Sciatic nerve (tissue), 2 donors: ENCODE data around the gene CHMP1A. TPM values are rescaled to one million over a fixed set of nuclear protein-coding genes. Genes with fewer than 3 reads are reported as not detected.
"Not testable (repeated sequence)": the region's sequence is repeated elsewhere in the genome, so short reads cannot be mapped to it uniquely, and the experiment has no call there.

Source experiments
- ATAC-seq: fragments of 200-7000 bp; cut with Tn5 transposase; one replicate; pipeline ENCODE4 v1.9.1; 2020; ENCODE audit warnings: mild to moderate bottlenecking, moderate library complexity
- DNase-seq: peaks from one replicate; pipeline ENCODE4 v3.0.0-alpha.2; 2020; ENCODE audit warnings: low spot score
- intact Hi-C: fragments of 100-400 bp; cut with DNase I; formaldehyde crosslinking; loops from one replicate; pipeline ENCODE4 v1.14.2; 2022
- total RNA-seq: library from RNA; stranded (reverse); fragmentation: NEBNext Ultra II Directional; extraction: Animal tissue kit (Norgen Biotek cat#: 25700); gene quantifications from one replicate; pipeline ENCODE4 v1.2.1, GENCODE V29; 2021
- donor health status: DM: no; HTN: no; CAD: no.
- donor health status: DM: no; HTN: no; CAD: no.

Gene CHMP1A
- total RNA-seq, 1 donor from 2014 or later, result 55.8 TPM

DNA sequence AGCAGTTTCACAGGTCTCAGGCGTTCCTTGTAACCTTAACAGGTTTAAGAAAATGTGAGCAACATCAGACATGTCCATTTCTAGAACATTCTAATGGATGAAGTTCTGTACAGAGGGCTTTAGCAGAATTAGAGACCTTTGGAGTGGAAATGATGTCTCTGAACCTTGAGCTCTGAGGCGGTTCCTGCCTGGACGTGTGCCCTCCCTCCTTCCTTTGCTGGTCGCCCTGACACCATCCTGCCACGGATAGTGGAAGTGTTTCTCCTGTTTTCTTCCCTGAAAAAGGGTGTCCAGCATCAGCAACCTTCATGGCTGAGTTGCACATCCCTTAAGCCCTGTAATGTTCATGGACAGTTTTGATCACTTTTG lies 11.3 kb upstream of the CHMP1A start:
- DNase-seq (no peak), ATAC-seq (no peak)
- intact Hi-C loops, result no loop called here

DNA sequence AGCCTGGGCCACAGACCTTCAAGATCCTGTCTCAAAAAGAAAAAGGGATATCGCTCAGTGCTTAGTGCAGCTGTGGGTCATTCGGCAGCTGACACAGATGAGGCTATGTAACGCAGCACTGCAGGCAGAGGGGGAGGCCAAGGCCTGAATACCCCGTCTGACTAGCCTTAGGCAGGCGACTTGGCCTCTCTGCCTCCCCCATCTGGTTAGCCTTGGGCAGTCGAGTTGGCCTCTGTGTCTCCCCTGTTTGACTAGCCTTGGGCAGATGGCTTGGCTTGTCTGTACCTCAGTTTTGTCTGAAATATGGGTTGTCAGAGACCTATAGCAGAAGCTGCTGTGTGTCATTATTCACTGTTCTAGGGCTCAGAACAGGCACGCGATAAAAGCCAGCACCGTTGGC lies 10.1 kb upstream of the CHMP1A start:
- intact Hi-C loops, result no loop called here
- ATAC-seq, result no peak
- DNase-seq, result no peak

DNA sequence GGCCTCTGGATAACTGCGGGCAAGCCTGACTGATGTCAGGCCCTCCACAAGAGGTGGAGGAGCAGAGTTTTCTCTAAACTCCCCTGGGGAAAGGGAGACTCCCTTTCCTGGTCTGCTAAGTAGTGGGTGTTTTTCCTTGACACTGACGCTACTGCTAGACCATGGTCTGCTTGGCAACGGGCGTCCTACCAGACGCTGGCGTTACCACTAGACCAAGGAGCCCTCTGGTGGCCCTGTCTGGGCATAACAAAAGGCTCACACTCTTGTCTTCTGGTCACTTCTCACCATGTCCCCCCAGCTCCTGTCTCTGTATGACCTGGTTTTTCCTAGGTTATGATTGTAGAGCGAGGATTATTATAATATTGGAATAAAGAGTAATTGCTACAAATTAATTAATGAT lies 9.5 kb upstream of the CHMP1A start:
- DNase-seq, ATAC-seq: not testable (repeated sequence)

DNA sequence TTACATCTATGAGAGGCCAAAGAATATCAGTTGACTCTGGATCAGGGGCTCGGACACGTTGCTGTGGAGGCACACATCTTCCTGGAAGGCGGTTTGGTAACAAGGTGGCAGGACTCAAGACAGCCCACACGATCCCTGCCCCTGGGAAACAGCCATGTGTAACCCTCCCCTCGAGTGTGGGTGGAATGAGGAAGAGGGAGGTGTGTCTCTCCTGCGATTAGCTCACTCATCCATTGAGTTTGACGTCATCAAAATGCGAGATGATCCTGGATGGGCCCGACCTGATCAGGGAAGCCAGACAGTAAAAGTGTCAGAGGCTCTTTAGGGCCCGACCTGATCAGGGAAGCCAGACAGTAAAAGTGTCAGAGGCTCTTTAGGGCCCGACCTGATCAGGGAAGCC lies 6.7 kb upstream of the CHMP1A start:
- DNase-seq, ATAC-seq, intact Hi-C loops: not testable (repeated sequence)

More for the DNA sequence above, 9.5 kb upstream of the CHMP1A start:
- intact Hi-C loops, result not testable (repeated sequence)

DNA sequence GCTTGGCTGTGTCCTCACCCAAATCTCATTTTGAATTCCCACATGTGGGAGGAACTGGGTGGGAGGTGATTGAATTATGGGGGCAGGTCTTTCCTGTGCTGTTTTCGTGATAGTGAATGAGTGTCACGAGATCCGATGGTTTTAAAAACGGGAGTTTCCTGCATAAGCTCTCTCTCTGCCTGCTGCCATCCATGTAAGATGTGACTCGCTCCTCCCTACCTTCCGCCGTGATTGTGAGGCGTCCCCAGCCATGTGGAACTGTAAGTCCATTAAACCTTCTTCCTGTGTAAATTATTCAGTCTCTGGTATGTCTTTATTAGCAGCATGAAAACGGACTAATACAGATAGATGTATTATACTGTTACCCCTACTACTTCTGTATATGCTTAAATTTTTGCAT lies 3.7 kb upstream of the CHMP1A start:
- no peak for ATAC-seq

DNA sequence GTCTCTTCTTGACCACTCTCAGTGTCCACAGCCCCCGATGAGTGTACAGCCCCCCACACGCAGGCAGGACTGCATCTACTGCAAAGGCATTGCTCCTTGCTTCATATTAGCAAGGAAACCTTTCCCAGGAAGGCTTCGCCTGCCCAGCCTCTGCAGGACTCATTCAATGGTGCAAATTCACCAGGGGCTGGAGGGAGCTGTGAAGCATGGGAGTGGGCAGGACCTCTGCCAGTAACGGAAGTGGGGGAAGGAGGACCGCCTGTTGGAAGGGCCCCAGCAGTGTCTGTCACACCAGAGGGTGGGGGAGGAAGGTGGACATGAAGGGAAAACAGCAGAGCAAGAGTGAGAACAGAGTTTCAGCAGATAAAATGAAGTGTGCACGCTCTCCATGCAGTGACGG lies 2.6 kb upstream of the CHMP1A start:
- intact Hi-C loops, result no loop called here
- ATAC-seq, result no peak
- no peak for DNase-seq

More for the DNA sequence above, 3.7 kb upstream of the CHMP1A start:
- intact Hi-C loops, result no loop called here
- no peak for DNase-seq

DNA sequence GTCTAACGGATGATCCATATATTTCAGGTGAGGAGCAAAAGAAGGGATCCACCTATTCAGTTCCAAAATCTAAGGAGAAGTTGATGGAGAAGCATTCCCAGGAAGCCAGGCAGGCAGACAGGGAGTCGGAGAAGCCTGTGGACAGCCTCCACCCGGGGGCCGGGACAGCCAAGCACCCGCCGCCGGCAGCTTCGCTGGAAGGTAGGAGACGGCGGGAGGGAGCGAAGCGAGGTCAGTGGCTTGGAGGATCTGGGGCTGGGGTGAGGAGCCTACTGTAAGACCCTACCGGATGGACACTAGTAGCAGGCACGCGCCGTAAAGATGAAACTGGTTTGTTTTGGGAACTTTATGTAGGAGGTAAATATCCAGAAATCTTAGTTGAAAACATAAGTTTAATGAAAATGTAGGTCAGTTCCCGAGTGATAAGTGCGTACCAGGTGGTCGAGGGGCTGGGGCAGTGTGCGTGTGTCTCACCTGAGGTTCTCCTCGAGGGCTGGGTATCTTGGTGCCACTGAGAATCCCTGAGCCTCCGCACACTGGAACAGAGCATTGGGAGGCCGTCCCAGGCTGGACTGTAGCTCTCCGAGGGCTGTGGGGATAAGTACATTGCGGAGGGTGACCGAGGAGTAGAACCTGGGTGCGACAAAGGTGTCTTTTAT lies 842 bp upstream of the CHMP1A start:
- ATAC-seq (no peak), DNase-seq (no peak)
- intact Hi-C loops, result no loop called here

DNA sequence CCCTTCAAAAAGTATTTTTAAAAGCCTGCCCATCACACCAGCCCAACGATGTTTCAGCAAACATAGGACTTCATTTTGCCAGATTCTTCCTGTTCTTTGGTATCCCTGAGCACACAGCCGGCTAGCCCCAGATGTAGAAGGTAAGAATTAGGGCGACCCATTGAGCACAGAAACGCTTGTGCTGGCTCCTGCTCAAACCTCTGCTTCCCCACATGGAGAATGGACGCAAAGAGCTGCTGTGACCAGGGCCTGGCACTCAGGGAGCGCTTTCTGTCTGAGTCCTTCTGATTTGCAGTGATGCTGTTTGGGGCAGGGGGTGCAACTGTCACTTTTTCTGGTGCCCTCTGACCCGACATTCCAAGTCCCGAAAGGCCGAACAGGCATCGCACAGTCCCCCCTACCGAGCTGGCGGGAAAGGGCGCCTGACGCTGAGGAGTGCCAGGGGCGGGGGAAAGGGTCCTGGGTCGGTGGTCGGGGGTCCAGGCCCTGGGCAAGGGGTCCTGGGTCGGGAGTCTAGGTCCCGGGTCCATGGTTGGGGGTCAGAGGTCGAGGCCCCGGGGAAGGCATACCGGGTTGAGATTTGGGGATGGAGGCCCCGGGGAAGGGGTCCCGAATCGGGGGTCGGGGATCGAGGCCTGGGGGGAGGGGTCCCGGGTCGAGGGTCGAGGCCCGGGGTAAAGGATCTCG lies 930 bp downstream of the CHMP1A start:
- ATAC-seq (no peak), DNase-seq (no peak)
- intact Hi-C loops, result no loop called here

DNA sequence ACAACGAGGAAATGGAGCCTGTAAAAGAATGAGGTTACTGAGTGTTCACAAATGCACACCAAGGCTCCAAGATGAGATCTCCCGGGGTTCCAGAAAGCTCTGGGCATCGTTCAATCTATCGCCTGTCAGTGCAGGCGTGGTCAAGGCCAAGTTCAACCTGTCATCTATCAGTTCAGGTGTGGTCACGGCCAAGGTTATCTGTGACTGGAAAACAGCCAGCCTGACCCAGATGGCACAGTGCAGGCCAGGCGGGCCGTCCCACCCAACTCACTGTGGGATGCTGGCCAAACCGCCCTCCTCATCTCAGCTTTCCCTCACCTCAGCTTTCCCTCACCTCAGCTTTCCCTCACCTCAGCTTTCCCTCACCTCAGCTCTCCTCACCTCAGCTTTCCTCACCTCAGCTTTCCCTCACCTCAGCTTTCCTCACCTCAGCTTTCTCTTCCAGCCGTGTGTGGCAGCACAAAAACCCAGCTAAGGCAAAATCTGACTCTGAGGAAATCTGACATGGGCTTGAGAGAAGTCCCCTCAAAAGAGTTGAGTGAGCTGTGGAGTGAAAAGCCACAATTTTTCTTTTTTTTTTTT lies 2.4 kb downstream of the CHMP1A start:
- no peak for ATAC-seq
- DNase-seq, result no peak
- intact Hi-C loops, result no loop called here

DNA sequence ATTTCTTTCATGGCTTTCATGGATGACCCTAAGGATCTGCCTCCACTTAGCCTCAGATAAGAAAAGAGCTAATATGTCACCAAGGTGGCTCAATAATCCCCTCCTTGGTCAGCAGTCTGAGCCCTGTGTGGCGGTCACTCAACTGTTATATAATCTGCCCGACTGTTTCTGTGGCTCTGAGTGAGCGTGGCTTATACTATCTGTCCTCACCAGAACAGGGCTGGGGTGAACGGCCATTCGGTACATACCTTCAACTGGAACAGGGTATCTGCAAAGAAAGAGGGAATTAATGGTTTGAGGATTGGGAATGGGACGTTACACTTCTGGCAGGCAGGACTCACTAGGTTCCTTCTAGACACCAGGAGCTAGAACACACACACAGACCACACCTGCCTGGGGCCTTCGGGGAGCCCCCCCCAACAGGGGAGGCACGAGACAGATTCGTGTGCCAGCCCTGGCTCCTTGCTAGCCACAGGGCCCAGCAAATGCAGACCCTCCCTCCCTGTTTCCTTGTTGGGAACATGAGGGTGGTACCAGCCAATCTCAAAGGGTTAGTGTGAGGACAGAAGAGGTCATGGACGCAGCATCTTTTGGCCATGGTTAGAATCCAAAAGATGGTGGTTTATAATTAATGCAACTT lies 3.7 kb downstream of the CHMP1A start:
- no peak for ATAC-seq
- intact Hi-C loops, result no loop called here
- DNase-seq, result no peak

DNA sequence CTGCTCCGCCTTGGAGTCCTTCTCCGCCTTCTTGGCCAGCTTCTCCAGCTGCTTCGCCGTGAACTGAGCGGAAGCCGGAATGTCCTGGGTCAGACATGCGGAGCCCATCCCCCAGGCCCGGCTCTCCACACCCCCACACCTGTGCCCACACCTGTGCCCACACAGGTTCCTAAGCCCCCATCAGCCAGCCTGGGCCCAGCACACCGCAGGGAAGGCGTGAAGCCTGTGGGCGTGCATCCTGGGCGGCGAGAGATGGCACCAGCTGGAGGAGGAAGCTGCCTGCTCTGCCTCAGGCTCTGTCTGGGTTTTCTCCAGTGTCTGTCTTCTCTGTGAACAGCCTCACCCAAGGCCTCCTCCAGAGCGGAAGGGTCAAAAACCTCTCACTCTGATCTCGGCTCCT lies 5.9 kb downstream of the CHMP1A start:
- intact Hi-C loops, result no loop called here
- DNase-seq (no peak), ATAC-seq (no peak)

DNA sequence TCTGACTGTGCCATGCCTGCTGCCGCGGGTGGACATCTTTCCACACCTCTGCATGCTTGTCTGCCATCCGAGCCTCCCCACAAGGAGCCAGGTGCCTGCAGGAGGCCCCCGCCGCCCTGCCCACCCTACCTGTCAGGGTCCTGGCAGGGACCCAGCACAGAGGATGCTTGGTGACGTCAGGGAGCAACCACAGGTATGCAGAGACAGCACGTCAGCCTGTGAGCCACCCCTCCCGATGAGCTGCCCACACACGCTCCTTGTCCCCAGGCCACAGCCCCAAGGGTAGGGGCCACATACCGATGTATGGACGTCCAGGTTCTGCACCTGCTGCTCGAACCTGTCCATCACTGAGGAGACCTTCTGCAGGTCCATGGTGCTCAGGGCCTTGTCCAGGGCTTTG lies 10.6 kb downstream of the CHMP1A start:
- DNase-seq (no peak), ATAC-seq (no peak)
- intact Hi-C loops, result no loop called here

DNA sequence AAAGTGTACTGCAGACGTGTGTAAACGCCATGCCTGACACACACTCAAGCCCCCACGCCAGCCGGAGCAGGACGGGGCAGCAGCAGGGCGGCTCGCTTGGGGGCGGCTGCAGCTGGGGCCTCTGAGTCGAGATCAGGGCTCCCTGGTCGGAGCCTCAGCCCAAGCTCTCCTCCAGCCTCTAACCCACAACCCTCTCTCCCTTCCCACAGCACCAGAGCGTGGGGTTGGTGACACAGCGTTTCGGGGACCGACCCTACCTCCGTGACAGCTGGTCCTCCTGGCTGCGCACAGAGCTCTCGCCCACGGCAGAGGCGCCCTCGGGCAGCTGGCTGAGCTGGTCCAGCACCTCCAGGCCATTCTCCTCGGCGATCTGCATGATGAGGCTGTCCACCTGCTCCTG lies 11.2 kb downstream of the CHMP1A start:
- intact Hi-C loops, result no loop called here
- ATAC-seq, result no peak
- DNase-seq, result no peak

DNA sequence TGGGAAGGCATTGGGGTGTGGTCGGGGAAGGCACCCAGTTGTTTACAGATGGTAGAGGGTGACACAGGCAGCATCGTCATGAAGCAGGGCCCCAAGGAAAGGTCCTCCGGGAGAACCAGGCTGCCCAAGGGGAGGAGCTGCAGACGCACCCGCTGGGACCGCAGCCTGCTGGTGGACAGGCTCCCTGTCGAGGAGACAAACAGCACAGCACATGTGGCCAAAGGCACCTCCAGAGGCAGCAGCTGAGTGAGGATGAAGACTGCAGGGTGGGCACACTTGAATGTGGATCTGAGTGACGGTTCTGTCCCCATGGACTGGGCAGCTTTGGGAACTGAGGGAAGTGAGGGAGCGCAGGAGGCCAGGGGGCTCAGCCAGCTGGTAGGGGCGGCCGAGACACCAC lies 12.4 kb downstream of the CHMP1A start:
- intact Hi-C loops, result no loop called here
- ATAC-seq (no peak), DNase-seq (no peak)

DNA sequence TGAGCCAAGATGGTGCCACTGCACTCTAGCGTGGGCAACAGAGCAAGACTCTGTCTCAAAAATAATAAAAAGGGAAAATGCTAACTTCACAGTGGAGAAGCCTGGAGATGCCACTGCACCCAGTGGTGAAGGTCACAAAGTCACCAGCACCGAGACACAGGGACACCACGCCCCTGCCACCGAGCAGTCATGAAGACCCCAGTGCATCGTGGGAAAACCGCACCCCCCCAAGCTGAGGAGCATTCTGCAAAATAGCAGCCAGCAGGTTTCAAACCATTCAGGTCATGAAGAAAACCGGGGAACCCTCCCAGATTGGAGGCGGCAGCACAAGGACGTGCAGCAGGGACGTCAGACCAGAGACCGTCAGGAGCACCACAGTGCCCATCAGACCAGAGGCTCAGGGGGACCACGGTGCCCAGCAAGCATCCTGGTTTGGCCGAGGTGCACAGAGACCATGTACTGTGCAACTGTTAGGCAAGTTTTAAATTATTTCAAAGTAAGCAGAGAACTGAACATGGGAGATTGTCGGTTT lies 13.7 kb downstream of the CHMP1A start:
- DNase-seq, result no peak
- ATAC-seq, result no peak
- intact Hi-C loops, result no loop called here

DNA sequence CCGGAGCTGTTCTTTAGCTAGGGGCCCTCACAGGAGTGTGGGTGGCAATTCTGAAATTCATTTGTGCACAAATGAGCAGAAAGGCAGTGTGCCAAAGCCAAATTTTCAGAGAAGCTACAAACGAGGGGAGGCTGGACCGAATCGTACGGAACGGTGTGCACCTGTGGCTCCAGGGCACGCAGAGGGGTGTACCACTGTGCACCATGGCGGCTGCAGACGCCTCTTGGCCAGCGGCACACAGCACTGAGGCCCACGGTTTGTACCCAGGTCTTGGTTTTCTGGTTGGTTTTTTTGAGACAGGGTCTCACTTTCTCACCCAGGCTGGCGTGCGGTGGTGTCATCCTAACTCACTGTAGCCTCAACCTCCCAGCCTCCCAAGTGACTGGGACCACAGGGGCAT lies 14.9 kb downstream of the CHMP1A start:
- ATAC-seq (no peak), DNase-seq (no peak)
- intact Hi-C loops, result no loop called here

DNA sequence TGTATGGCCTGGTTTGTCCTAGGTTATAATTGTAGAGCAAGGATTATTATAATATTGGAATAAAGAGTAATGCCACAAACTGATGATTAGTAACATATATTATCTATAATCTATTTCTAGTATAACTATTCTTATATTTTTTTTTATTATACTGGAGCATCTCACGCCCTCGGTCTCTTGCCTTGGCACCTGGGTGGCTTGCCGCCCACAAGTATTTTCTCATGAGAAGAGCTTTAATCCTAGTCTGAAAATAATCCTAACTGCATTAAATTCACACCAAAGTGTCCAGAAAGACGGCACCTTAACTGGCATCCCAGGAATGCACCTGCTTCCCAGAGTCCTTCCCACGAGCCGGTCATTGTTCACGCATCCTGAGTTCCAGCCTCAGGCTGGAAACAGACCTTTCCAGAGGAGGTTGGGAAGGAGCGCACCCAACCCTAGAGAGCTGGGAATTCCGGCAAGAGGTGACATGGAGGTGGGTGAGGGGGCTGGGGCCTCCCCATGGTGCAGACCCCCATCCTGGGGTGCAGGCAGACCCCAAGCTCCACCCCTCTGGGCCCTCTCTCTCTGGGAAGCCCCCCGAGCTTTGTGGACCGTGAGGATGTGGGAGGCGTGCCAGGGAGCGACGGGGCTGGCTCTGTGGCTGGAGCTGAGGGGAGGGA lies 15.9 kb downstream of the CHMP1A start:
- ATAC-seq (no peak), DNase-seq (no peak)
- intact Hi-C loops, result no loop called here

DNA sequence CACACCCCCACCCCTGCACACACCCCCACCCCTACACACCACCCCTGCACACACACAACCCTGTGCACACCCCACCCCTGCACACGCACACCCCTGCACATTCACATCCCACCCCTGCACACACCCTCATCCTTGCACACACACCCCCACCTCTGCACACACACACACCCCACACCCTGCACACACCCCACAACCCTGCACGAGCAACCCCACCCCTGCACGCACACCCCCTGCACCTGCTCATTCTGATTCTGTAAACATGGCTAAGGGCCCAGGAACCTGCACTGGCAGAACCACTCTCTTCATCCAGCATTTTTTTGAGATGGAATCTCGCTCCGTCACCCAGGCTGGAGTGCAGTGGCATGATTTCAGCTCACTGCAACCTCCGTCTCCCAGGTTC lies 18.1 kb downstream of the CHMP1A start:
- DNase-seq, result no peak
- intact Hi-C loops, result no loop called here
- ATAC-seq, result no peak

DNA sequence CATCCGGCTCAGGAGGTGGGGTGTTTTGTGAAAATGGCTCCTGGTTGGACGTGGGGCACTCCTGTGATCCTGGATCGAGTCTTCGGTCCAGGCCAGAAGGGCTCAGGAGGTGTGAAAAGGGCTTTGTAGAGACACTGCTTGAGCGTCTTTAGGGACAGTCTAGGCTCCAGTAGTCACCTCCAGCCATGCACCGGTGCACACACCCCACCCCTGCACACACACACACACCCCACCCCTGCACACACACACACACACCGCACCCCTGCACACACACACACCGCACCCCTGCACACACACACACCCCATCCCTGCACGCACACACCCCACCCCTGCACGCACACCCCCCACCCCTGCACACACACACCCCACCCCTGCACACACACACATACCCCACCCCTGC lies 19.1 kb downstream of the CHMP1A start:
- no peak for ATAC-seq
- intact Hi-C loops, result no loop called here
- DNase-seq, result no peak

DNA sequence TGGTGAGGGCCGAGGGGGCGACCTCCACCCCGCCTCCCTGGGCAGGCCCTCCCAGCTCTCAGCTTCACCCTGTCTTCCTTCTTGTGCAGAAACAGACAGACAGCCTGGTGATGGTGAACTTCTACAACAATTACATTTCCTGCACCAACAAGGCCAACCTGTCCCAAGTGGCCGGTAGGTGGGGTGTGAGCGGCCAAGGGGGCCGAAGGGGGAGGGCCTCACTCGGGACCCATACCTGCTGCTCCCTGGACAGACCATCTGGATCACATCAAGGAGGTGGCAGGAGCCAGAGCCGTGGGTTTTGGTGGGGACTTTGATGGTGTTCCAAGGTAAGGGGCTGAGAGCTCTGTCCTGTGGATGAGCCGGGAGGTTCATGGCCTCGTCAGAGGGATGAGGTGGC lies 20.1 kb downstream of the CHMP1A start:
- intact Hi-C loops, result no loop called here

More for the DNA sequence above, 20.1 kb downstream of the CHMP1A start:
- ATAC-seq (no peak), DNase-seq (no peak)
